Bronchial epithelial cell (primary cell): Measurements from ENCODE around the gene ZNF28. TPM values are rescaled to one million over a fixed set of nuclear protein-coding genes. Genes with fewer than 3 reads are reported as not detected.
"Not testable (repeated sequence)": the region's sequence is repeated elsewhere in the genome, so short reads cannot be mapped to it uniquely, and the experiment has no call there.

Source experiments
- DNase-seq: peaks from one replicate; pipeline ENCODE4 v3.0.0-alpha.2; 2010; ENCODE audit warnings: low read depth
- FAIRE-seq: peaks from 2 replicates; lab custom pipeline; 2011; peaks lifted over from hg19 to GRCh38; lab: Jason Lieb, UNC
- H3K27me3 ChIP-seq: 2 replicates; pipeline ENCODE4 v1.5.1; 2011; ENCODE audit warnings: low read length; ENCODE audit not compliant: control insufficient read depth, insufficient read depth
- H3K36me3 ChIP-seq: 2 replicates; pipeline ENCODE4 v1.5.1; 2011; ENCODE audit warnings: low read length; ENCODE audit not compliant: control insufficient read depth, insufficient read depth
- H3K4me3 ChIP-seq: 2 replicates; pipeline ENCODE4 v1.5.1; 2011; ENCODE audit warnings: mild to moderate bottlenecking, low read depth, low read length, control low read depth
- CTCF ChIP-seq: IDR thresholded peaks from 2 replicates; pipeline ENCODE4 v1.5.1; 2011; ENCODE audit warnings: mild to moderate bottlenecking, moderate library complexity, low read length, control low read depth, inconsistent platforms; ENCODE audit not compliant: insufficient read depth, severe bottlenecking
- total RNA-seq: library from RNA; depleted of rRNA; stranded (reverse); fragments of >200 nt; gene quantifications from 2 replicates; pipeline ENCODE4 v1.2.1, GENCODE V29; 2014

Gene ZNF28
- total RNA-seq, 1 donor from 2014 or later: 30.3 TPM

DNA sequence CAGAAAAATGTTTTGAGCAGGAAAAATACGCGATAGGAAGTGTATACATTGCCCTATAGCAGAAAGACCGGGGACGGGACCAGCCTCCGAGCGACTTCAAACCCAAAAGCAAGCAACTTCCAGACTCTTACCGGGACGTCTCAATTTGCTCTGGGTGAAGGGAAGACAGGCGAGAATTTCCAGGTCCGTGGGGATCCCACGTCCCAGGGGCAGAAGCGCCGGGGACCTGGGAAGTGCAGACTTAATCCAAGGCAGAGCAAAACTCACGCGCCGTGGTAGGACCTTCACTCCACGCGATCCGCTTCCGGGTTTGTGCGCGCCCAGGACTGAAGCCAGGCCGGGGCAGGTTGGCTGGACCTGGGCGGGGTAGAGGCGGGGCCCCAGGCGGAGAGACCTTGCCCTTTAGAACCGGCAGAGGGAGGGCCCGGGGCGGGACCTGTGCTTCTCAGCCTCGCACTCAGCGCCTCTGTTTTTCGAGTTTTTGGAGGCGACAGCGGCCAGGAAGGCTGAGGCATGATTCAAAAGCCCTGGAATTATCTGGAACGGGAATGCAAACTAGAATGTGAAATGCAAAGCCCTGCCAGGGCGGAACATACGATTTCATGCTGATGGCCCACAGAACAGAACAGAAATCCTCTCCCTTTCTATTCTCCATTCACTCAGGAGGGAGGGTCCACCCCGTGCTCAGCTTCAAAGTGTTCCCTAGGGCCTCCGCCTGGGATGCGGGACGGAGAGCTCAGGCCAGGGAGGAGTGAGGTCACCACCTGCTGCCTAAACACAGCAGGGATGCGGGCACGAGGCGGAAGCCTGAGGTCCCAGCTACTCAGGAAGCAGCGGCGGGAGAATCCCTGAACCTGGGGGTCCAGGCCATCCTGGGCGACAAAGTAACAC lies 34.7 kb downstream of the ZNF28 start, which contains the start of gene ZNF600:
Gene ZNF600, minus strand, starts transcription at position 328 of the 891 bp plus-strand sequence. CDS start 7,903 bp downstream, outside the sequence.
- TF ChIP-seq CTCF: peak; percentile 33
- not testable (repeated sequence) for FAIRE-seq, H3K27me3 ChIP-seq, H3K36me3 ChIP-seq
- peak; percentile 63 for DNase-seq
- H3K4me3 ChIP-seq: peak within 1 kb of the TSS; percentile 57

GRCh38 chr19:52786078-52786463 lies 35.4 kb downstream of the ZNF28 start:
- TF ChIP-seq CTCF: no peak
- no peaks in the 10 kb centered on the region for H3K27me3 ChIP-seq
- peak overlapping the region; percentile 57 for H3K4me3 ChIP-seq
- H3K36me3 ChIP-seq: peaks cover 2% of the 10 kb centered on the region
- FAIRE-seq (no peak), DNase-seq (peak; percentile 1)

- peaks cover 2% of the 10 kb centered on the region for H3K36me3 ChIP-seq
- FAIRE-seq (no peak), DNase-seq (no peak)
- H3K27me3 ChIP-seq: no peaks in the 10 kb centered on the region
- no peak for TF ChIP-seq CTCF
- H3K4me3 ChIP-seq: no peak overlapping the region
Observed at GRCh38 chr19:52785506-52785905, 35.9 kb downstream of the ZNF28 start.

- H3K4me3 ChIP-seq, H3K36me3 ChIP-seq, H3K27me3 ChIP-seq, DNase-seq, FAIRE-seq: not testable (repeated sequence)
Observed at GRCh38 chr19:52782864-52783263, 38.6 kb downstream of the ZNF28 start.

- H3K27me3 ChIP-seq: no peaks in the 10 kb centered on the region
- TF ChIP-seq CTCF: no peak
- no peak overlapping the region for H3K4me3 ChIP-seq
- peaks cover 9% of the 10 kb centered on the region for H3K36me3 ChIP-seq
- DNase-seq (peak; percentile 2), FAIRE-seq (no peak)
Observed at GRCh38 chr19:52778811-52779210, 42.6 kb downstream of the ZNF28 start.

DNA sequence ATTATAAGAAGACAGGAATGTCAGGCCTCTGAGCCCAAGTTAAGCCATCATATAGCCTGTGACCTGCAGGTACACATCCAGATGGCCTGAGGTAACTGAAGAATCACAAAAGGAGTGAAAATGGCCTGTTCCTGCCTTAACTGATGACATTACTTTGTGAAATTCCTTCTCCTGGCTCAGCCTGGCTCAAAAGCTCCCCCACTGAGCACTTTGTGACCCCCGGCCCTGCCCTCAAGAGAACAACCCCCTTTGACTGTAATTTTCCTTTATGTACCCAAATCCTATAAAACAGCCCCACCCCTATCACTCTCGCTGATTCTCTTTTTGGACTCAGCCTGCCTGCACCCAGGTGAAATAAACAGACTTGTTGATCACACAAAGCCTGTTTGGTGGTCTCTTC lies 65.0 kb downstream of the ZNF28 start:
- not testable (repeated sequence) for FAIRE-seq, H3K36me3 ChIP-seq

DNA sequence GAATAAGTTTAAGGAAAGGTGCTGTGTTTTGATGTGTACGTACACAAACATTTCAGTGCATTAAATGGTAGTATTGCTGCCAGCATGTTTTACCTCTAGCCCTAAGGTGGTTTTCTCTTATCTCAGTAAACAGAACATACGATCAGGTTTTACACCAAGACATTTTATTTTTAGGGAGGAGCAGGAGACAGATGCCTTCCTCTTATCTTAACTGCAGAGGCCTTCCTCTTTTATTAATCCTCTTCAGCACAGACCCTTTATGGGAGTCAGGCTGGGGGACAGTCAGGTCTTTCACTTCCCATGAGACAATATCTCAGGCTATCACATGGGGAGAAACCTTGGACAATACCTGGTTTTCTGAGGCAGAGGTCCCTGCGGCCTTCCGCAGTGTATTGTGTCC lies 71.7 kb downstream of the ZNF28 start:
- no peak for TF ChIP-seq CTCF
- Histone ChIP-seq H3K27me3 (no peaks in the 10 kb centered on the region), H3K36me3 (no peaks in the 10 kb centered on the region), H3K4me3 (no peak overlapping the region)
- DNase-seq (no peak), FAIRE-seq (no peak)

More for the DNA sequence above, 65.0 kb downstream of the ZNF28 start:
- not testable (repeated sequence) for DNase-seq, H3K27me3 ChIP-seq, H3K4me3 ChIP-seq
